SK-N-SH (cell line): ENCODE results near the gene ADAM30. TPM values are rescaled to one million over a fixed set of nuclear protein-coding genes. Genes with fewer than 3 reads are reported as not detected.

ENCODE experiments used
- CTCF ChIA-PET: fragments of 300-600, 350-600 bp; formaldehyde crosslinking; extraction: SDS; loops from one replicate; lab custom pipeline; 2021; lab: Yijun Ruan, JAX
- POLR2A ChIA-PET: fragments of 350-600 bp; sonication (Branson Sonifier 250); formaldehyde crosslinking; extraction: SDS; loops from one replicate; lab custom pipeline; 2020; ENCODE audit warnings: antibody characterized with exemption, inconsistent platforms; lab: Yijun Ruan, JAX
- DNase-seq: peaks from one replicate; pipeline ENCODE4 v3.0.0; 2012
- H2AFZ ChIP-seq: fragments of 200-600 bp; sonication (generic); 2 replicates; pipeline ENCODE4 v1.8.1; 2016; ENCODE audit warnings: antibody characterized with exemption, mild to moderate bottlenecking, low read depth
- H3F3A ChIP-seq: fragments of 200-600 bp; sonication (generic); replicated peaks from 2 replicates; pipeline ENCODE3; 2016; ENCODE audit warnings: antibody characterized with exemption, mild to moderate bottlenecking; ENCODE audit not compliant: insufficient read depth
- H3K27ac ChIP-seq, 2 experiments: fragments of 200-500 bp in 1 of 2; fragments of 200-600 bp in 1 of 2; sonication (Bioruptor generic) in 1 of 2; sonication (generic), shearing (Covaris generic) in 1 of 2; 2 replicates each; pipeline versions ENCODE4 v1.5.1 to v1.6.1; 2014 to 2016; ENCODE audit warnings: low read depth in 2 of 2, inconsistent platforms in 1 of 2, low read length in 1 of 2, mild to moderate bottlenecking in 1 of 2, mixed read lengths in 1 of 2
- H3K27me3 ChIP-seq: fragments of 200-600 bp; sonication (generic), shearing (Covaris generic); 2 replicates; pipeline ENCODE4 v1.6.1; 2016; ENCODE audit warnings: mixed run types; ENCODE audit not compliant: insufficient read depth
- H3K36me3 ChIP-seq, 2 experiments: fragments of 200-500 bp in 1 of 2; fragments of 200-600 bp in 1 of 2; sonication (Bioruptor generic) in 1 of 2; sonication (generic) in 1 of 2; replicated peaks in 1 of 2; 2 replicates each; pipeline versions ENCODE3 to v1.5.1; 2014 to 2016; ENCODE audit warnings: low read length in 1 of 2, mild to moderate bottlenecking in 1 of 2; ENCODE audit not compliant: insufficient read depth in 2 of 2, control insufficient read depth in 1 of 2
- H3K4me1 ChIP-seq, 2 experiments: fragments of 200-500 bp in 1 of 2; fragments of 200-600 bp in 1 of 2; sonication (Bioruptor generic) in 1 of 2; sonication (generic), shearing (Covaris generic) in 1 of 2; 2 replicates each; pipeline versions ENCODE4 v1.5.1 to v1.6.1; 2014 to 2016; ENCODE audit warnings: low read depth in 1 of 2, low read length in 1 of 2, mixed run types in 1 of 2; ENCODE audit not compliant: insufficient read depth in 2 of 2, control insufficient read depth in 1 of 2
- H3K4me2 ChIP-seq: fragments of 200-600 bp; sonication (generic), shearing (Covaris generic); 2 replicates; pipeline ENCODE4 v1.6.1; 2017; ENCODE audit warnings: mixed run types
- H3K4me3 ChIP-seq, 2 experiments: fragments of 200-500 bp in 1 of 2; fragments of 200-600 bp in 1 of 2; sonication (Bioruptor generic) in 1 of 2; sonication (generic), shearing (Covaris generic) in 1 of 2; 2 replicates each; pipeline versions ENCODE4 v1.5.1 to v1.8.1; 2014 to 2016; ENCODE audit warnings: low read depth in 2 of 2, inconsistent platforms in 1 of 2, low read length in 1 of 2, mild to moderate bottlenecking in 1 of 2, mixed read lengths in 1 of 2, moderate library complexity in 1 of 2
- H3K79me2 ChIP-seq: fragments of 200-600 bp; sonication (generic); 2 replicates; pipeline ENCODE4 v1.8.1; 2017; ENCODE audit warnings: mild to moderate bottlenecking; ENCODE audit not compliant: insufficient read depth
- H3K9ac ChIP-seq: fragments of 200-600 bp; sonication (generic); 2 replicates; pipeline ENCODE4 v1.6.1; 2017; ENCODE audit warnings: mixed run types
- H3K9me2 ChIP-seq: fragments of 200-600 bp; sonication (generic); 2 replicates; pipeline ENCODE4 v1.6.1; 2017; ENCODE audit warnings: mixed run types
- H3K9me3 ChIP-seq: fragments of 200-600 bp; sonication (generic); 2 replicates; pipeline ENCODE4 v1.6.1; 2017; ENCODE audit warnings: mixed run types, mild to moderate bottlenecking, moderate library complexity
- H4K20me1 ChIP-seq: fragments of 200-600 bp; sonication (generic); 2 replicates; pipeline ENCODE4 v1.6.1; 2017; ENCODE audit warnings: mild to moderate bottlenecking, mixed run types; ENCODE audit not compliant: insufficient read depth
- EP300 ChIP-seq, 2 experiments: IDR thresholded peaks; 2 replicates each; pipeline versions ENCODE4 v1.4.0 to v1.6.1; 2012; ENCODE audit warnings: borderline replicate concordance in 1 of 2, low read depth in 1 of 2, low read length in 1 of 2
- FOSL2 ChIP-seq: IDR thresholded peaks from 2 replicates; pipeline ENCODE4 v1.4.0; 2012; ENCODE audit warnings: low read depth, mild to moderate bottlenecking, moderate library complexity, borderline replicate concordance
- FOXM1 ChIP-seq: IDR thresholded peaks from 2 replicates; pipeline ENCODE4 v1.4.0; 2012; ENCODE audit warnings: low read depth, mild to moderate bottlenecking
- GABPA ChIP-seq: IDR thresholded peaks from 2 replicates; pipeline ENCODE4 v1.4.0; 2012; ENCODE audit warnings: low read depth, mild to moderate bottlenecking
- GATA2 ChIP-seq: sonication (generic); formaldehyde crosslinking; IDR thresholded peaks from 2 replicates; pipeline ENCODE4 v1.5.0; 2020; ENCODE audit warnings: mild to moderate bottlenecking, missing genetic modification reagents
- NFIC ChIP-seq: IDR thresholded peaks from 2 replicates; pipeline ENCODE4 v1.4.0; 2012; ENCODE audit warnings: borderline replicate concordance
- POLR2AphosphoS5 ChIP-seq: IDR thresholded peaks from 2 replicates; pipeline ENCODE4 v1.6.1; 2012; ENCODE audit warnings: low read depth, low read length
- RAD21 ChIP-seq: IDR thresholded peaks from 2 replicates; pipeline ENCODE4 v1.6.1; 2012; ENCODE audit warnings: mild to moderate bottlenecking, low read length
- RCOR1 ChIP-seq: fragments of 150-350 bp; IDR thresholded peaks from 2 replicates; pipeline ENCODE4 v1.6.1; 2017; ENCODE audit warnings: antibody characterized with exemption, low read length
- RFX5 ChIP-seq: IDR thresholded peaks from 2 replicates; pipeline ENCODE4 v1.6.1; 2012; ENCODE audit warnings: mild to moderate bottlenecking, improper control_type of control experiment, low read length
- WGBS: methylation state at CpG from one replicate; pipeline ENCODE4 v1.1.6; 2017; ENCODE audit warnings: low lambda C conversion rate; 5-methylcytosine and 5-hydroxymethylcytosine counted together
- polyA plus RNA-seq, 3 experiments: library from polyadenylated mRNA; depleted of rRNA; stranded (reverse); fragments of >200 nt; gene quantifications; 2 replicates each; pipeline ENCODE4 v1.2.3, GENCODE V29; 2012
- TF ChIP-seq, protein P1 (sequence below): fragments of 150-350 bp; IDR thresholded peaks from 2 replicates; pipeline ENCODE4 v1.6.1; 2017; ENCODE audit warnings: antibody characterized with exemption, low read length, low read depth, borderline replicate concordance
- TF ChIP-seq, protein P2 (sequence below): IDR thresholded peaks from 2 replicates; pipeline ENCODE4 v1.4.0; 2012; ENCODE audit warnings: low read depth, borderline replicate concordance
- TF ChIP-seq, protein P3 (sequence below): IDR thresholded peaks from 2 replicates; pipeline ENCODE4 v1.4.0; 2012; ENCODE audit warnings: low read depth, borderline replicate concordance
- TF ChIP-seq, protein P4 (sequence below): fragments of 150-350 bp; IDR thresholded peaks from 2 replicates; pipeline ENCODE4 v1.6.1; 2016; ENCODE audit warnings: mild to moderate bottlenecking, low read depth, low read length
- TF ChIP-seq, protein P5 (sequence below): IDR thresholded peaks from 2 replicates; pipeline ENCODE4 v1.4.0; 2012; ENCODE audit warnings: low read depth

Gene ADAM30
- polyA plus RNA-seq, 1 of the 3 experiments (the other 2 are of a cell fraction), result not detected

DNA sequence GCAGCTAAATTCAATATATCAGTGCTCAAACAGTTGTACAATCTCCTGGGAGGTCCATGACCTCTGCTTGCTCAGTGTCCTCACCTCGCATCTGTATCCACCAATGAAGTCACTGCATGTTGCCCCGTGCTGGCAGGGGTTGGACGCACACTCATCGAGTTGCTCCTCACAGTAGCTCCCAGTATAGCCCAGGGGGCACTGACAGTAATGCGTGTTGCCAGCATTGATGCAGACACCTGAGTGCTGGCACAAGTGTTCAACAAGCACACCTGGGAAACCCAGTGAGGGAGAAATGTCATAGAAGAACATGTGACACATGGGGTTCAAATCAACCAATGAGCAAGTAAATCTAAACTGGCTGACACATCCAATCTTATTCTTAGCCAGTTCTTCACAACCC lies 40.9 kb upstream of the ADAM30 start:
- 100% methylated on average over 5 of the region's 5 CpGs for WGBS
- Histone ChIP-seq H3K4me2 (no peak overlapping the region), H3K4me1 (no peaks in the 10 kb centered on the region), H3K4me3 (no peak overlapping the region), H3K9ac (no peak overlapping the region), H3F3A (peaks cover 5% of the 10 kb centered on the region), H4K20me1 (no peaks in the 10 kb centered on the region), H3K36me3 (peaks cover 82 to 93% of the 10 kb centered on the region in 2 experiments), H2AFZ (no peak overlapping the region), H3K9me2 (no peaks in the 10 kb centered on the region), H3K27me3 (no peaks in the 10 kb centered on the region), H3K27ac (no peak overlapping the region), H3K79me2 (peaks cover 10% of the 10 kb centered on the region; the same call in 1 of the 2 replicates), H3K9me3 (no peaks in the 10 kb centered on the region)
- no peak for TF ChIP-seq RFX5
- TF ChIP-seq GABPA, result no peak
- TF ChIP-seq, protein P1, sequence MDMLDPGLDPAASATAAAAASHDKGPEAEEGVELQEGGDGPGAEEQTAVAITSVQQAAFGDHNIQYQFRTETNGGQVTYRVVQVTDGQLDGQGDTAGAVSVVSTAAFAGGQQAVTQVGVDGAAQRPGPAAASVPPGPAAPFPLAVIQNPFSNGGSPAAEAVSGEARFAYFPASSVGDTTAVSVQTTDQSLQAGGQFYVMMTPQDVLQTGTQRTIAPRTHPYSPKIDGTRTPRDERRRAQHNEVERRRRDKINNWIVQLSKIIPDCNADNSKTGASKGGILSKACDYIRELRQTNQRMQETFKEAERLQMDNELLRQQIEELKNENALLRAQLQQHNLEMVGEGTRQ, result no peak
- TF ChIP-seq, protein P2, sequence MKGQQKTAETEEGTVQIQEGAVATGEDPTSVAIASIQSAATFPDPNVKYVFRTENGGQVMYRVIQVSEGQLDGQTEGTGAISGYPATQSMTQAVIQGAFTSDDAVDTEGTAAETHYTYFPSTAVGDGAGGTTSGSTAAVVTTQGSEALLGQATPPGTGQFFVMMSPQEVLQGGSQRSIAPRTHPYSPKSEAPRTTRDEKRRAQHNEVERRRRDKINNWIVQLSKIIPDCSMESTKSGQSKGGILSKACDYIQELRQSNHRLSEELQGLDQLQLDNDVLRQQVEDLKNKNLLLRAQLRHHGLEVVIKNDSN, result no peak
- TF ChIP-seq RAD21, result no peak
- no peak for TF ChIP-seq POLR2AphosphoS5
- no peak for TF ChIP-seq GATA2 (CRISPR knock-in tag)
- TF ChIP-seq EP300 (IDR thresholded peaks at IDR 0.05; ENCODE audit: borderline replicate concordance in 1 of 2, low read depth in 1 of 2, low read length in 1 of 2), result no peak
- TF ChIP-seq, protein P3, sequence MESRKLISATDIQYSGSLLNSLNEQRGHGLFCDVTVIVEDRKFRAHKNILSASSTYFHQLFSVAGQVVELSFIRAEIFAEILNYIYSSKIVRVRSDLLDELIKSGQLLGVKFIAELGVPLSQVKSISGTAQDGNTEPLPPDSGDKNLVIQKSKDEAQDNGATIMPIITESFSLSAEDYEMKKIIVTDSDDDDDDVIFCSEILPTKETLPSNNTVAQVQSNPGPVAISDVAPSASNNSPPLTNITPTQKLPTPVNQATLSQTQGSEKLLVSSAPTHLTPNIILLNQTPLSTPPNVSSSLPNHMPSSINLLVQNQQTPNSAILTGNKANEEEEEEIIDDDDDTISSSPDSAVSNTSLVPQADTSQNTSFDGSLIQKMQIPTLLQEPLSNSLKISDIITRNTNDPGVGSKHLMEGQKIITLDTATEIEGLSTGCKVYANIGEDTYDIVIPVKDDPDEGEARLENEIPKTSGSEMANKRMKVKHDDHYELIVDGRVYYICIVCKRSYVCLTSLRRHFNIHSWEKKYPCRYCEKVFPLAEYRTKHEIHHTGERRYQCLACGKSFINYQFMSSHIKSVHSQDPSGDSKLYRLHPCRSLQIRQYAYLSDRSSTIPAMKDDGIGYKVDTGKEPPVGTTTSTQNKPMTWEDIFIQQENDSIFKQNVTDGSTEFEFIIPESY, result no peak
- TF ChIP-seq, protein P4, sequence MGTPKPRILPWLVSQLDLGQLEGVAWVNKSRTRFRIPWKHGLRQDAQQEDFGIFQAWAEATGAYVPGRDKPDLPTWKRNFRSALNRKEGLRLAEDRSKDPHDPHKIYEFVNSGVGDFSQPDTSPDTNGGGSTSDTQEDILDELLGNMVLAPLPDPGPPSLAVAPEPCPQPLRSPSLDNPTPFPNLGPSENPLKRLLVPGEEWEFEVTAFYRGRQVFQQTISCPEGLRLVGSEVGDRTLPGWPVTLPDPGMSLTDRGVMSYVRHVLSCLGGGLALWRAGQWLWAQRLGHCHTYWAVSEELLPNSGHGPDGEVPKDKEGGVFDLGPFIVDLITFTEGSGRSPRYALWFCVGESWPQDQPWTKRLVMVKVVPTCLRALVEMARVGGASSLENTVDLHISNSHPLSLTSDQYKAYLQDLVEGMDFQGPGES, result no peak
- TF ChIP-seq, protein P5, sequence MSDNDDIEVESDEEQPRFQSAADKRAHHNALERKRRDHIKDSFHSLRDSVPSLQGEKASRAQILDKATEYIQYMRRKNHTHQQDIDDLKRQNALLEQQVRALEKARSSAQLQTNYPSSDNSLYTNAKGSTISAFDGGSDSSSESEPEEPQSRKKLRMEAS, result no peak
- TF ChIP-seq FOXM1, result no peak
- no peak for TF ChIP-seq RCOR1
- no peak for TF ChIP-seq FOSL2
- no peak for TF ChIP-seq NFIC
- POLR2A ChIA-PET, result no interaction called here
- CTCF ChIA-PET, result interaction anchor here (1.1 kb wide), 2 partner anchors 10 to 11 kb away, joined by 3 to 5 read pairs; no protein-coding TSS in a partner anchor
- DNase-seq, result no peak
